ENCODE measurements around the gene COA1.
A peak's percentile ranks its signal among the peaks of the same experiment; 100 is the strongest.
"Not testable (repeated sequence)": the region's sequence is repeated elsewhere in the genome, so short reads cannot be mapped to it uniquely, and the experiment has no call there.

The COA1 gene, protein sequence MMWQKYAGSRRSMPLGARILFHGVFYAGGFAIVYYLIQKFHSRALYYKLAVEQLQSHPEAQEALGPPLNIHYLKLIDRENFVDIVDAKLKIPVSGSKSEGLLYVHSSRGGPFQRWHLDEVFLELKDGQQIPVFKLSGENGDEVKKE

DNA sequence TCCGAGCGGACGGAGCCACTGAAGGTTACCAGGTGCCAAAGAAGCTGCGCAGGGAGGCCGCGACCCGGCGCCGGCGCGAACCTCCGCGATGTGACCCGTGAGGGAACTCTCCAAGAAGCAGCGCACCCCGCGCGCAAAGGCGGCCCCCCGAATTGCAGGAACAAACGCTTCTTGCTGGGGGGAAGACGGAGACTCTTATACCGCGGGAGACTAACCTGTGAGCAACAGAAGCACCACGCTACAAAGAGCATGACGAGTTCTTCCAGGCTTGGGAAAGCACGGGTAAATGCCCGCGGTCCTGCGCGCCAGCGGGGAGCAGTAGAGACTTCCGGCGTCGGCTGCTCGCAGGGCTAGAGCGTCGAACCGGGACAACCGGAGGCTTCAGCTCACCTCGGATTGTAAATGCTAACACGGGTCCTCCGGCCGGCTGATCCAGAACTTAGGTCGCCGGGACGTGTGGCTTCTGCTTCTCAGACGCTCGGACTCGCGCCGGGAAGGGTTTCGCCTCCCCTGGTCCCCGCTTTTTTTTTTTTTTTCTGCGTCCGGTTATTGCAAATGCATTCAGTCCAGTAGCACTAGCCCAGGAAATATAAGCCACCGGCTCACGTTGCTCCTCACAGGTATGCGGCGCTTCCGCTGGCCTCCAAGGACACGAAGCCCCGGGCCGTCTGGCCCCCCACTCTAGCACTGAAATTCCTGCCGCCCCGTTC, at the start of gene COA1:
TSS of gene COA1 (minus strand) at position 310 of the 710 bp plus-strand sequence. CDS start 80,909 bp downstream, outside the sequence.
- peak; percentile 66 to 79 for DNase-seq (ENCODE audit: low read depth in 2 of 2)

DNA sequence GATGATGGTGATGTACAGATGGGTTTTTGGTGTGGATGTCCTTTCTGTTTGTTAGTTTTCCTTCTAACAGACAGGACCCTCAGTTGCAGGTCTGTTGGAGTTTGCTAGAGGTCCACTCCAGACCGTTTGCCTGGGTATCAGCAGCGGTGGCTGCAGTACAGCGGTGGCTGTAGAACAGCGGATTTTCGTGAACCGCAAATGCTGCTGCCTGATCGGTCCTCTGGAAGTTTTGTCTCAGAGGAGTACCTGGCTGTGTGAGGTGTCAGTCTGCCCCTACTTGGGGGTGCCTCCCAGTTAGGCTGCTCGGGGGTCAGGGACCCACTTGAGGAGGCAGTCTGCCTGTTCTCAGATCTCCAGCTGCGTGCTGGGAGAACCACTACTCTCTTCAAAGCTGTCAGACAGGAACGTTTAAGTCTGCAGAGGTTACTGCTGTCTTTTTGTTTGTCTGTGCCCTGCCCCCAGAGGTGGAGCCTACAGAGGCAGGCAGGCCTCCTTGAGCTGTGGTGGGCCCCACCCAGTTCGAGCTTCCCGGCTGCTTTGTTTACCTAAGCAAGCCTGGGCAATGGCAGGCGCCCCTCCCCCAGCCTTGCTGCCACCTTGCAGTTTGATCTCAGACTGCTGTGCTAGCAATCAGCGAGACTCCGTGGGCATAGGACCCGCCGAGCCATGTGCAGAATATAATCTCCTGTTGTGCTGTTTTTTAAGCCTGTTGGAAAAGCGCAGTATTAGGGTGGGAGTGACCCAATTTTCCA, 49.1 kb upstream of the COA1 start:
- DNase-seq (ENCODE audit: low read depth in 2 of 2) = not testable (repeated sequence)

DNA sequence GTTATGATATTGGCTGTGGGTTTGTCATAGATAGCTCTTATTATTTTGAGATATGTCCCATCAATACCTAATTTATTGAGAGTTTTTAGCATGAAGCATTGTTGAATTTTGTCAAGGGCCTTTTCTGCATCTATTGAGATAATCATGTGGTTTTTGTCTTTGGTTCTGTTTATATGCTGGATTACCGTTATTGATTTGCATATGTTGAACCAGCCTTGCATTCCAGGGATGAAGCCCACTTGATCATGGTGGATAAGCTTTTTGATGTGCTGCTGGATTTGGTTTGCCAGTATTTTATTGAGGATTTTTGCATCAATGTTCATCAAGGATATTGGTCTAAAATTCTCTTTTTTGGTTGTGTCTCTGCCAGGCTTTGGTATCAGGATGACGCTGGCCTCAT, 45.9 kb upstream of the COA1 start:
- not testable (repeated sequence) for DNase-seq (ENCODE audit: low read depth in 2 of 2)

DNA sequence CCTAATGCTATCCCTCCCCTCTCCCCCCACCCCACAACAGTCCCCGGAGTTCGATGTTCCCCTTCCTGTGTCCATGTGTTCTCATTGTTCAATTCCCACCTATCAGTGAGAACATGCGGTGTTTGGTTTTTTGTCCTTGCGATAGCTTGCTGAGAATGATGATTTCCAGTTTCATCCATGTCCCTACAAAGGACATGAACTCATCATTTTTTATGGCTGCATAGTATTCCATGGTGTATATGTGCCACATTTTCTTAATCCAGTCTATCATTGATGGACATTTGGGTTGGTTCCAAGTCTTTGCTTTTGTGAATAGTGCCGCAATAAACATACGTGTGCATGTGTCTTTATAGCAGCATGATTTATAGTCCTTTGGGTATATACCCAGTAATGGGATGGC, 43.9 kb upstream of the COA1 start:
- not testable (repeated sequence) for DNase-seq (ENCODE audit: low read depth in 2 of 2)

DNA sequence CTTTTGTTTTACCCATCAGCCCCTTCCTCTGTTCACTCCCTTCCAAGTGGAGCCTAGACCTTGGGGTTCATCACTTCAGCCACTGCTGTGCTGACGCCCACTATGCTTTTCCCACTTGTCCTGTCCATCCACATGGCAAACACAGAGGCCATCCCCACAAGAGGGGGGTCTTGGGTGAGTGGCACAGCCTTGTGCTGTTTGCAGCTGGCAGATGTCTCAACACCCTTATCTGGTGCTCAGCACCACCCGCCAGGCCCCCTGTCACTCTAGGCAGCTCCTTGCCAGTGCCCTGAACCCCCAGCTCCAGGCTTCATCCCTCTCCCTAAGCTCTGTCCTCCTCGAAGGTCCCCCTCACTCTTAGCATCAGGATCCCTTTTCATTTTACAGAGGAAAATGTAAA, 42.2 kb upstream of the COA1 start:
- no peak for DNase-seq (ENCODE audit: low read depth in 2 of 2)

DNA sequence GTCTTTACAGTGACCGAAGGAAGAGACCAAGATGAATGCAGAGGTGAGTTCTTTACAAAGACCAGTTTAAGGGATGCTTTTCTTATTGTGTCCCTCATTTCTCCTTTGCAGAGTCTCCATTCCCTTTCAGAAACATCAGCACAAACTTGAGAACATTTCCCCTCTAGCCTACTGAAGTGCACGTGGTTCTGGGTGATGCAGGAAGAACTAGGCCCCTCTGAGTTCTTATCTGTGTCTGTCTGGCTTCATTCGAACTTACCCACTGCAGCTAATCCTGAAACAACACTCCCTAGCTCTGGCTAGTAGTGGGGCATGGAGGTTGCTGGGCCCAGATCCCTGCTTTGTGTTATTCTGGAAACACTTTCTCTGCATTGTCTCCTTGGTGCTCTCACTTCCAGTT, 41.8 kb upstream of the COA1 start:
- DNase-seq (ENCODE audit: low read depth in 2 of 2) = no peak

DNA sequence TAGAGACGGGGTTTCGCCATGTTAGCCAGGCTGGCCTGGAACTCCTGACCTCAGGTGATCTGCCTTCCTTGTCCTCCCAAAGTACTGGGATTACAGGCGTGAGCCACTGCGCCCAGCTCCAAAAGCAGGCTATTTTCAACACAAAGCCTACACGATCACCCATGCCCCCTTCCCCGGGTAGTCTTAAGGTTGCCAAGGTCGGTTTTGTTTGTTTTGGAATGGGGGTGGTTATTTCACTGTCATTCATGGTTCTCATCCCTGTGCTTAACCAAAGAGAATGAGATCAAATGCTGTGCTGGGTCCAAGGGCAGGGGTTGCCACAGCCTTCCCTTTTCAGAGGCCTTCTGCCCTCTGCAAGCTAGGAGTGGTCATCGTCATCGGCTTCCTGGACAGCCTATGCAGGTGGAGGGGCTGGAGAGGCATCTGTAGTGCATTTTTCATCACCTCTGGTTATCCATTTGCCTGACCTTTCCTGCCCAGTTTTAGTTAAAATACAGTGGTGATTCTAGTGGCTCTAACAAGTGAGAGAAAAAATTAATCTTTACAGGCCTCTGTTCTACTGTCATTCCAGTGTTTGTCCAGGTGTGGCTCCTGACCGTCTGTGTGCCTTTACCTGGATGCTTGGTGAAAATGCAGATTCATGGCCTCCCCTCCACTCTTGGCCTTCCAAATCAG, 40.6 kb upstream of the COA1 start:
- no peak for DNase-seq (ENCODE audit: low read depth in 2 of 2)

DNA sequence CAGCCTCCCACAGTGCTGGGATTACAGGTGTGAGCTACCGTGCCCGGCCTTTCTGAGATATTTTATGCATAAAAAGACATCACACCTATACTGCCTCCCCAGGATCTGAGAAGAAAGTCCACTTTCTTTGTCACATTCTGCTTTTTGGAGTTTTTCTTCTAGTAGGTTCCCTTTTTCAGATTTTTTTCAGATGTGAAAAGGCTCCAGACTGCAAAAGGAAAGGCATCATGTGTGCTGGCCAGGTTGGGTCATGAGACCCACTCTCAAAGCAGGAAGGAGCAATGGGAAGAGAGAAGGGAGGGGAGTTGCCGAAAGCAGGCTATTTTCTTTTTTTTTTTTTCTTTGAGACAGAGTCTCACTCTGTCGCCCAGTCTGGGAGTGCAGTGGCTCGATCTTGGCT, 40.0 kb upstream of the COA1 start:
- DNase-seq (ENCODE audit: low read depth in 2 of 2) = no peak

DNA sequence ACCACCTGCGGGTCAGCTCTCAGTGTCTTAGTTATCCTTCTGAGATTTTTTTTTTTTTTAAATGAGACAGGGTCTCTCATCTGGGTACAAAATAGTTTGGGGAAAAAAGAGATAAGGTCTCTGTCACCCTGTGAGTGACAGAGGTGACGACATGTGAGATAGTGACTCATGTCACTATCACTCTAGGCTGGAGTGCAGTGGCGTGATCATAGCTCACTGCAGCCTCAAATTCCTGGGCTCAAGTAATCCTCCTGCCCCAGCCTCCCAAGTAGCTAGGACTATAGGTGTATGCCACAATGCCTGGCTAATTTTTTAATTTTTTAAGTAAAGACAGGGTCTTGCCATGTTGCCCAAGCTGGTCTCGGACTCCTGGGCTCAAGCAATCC, 39.6 kb upstream of the COA1 start:
- DNase-seq (ENCODE audit: low read depth in 2 of 2) = no peak

DNA sequence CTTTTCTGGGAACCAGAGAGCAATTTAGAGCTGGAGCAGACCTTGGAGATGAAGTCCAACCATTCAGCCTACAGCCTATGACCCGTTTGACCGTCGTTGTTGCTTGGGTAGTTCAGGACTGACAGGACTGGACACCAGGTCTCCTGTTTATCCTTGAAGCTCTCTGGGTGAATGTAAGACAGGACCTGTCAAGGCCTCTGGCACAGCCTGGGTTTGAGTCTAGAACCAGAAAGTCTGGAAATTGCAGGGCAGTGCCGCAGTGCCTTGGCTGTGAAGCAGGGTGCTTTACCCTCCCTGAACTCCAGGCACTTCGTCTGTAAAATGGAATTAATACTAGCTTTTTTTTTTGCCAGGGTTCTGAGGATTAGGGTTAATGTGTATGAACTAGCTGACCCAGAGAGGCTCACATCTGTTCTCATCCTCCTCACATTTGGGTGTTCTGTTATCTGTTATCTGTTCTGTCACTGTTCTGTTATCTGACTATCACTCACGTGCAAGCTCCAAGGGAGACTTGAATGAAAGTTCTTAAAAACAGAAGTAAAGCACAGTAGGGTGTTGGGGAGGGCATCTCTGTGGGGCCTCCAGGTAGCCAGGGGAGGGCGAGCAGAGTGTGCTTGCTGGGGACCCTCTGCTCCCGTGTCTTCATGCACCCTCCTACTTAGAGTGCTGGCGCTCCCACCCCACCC, 39.0 kb upstream of the COA1 start:
- no peak for DNase-seq (ENCODE audit: low read depth in 2 of 2)

DNA sequence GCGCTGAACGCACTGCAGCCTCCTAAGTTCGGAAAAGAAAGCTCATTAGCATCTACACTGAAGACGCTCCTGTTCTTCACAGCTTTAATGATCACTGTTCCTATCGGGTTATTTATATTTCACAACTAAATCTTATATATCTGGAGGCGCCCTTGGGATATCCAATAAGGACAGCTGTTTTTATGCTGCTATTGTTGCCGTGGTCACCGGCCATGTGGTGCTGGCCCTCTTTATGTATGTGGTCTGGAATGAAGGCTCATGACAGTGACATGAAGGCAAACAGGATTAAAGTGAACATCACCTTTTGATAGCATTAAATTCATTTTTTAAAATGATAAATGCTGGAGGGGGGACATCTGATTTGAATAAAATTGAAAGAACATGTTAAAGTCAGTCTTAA, 38.0 kb upstream of the COA1 start:
- no peak for DNase-seq (ENCODE audit: low read depth in 2 of 2)

DNA sequence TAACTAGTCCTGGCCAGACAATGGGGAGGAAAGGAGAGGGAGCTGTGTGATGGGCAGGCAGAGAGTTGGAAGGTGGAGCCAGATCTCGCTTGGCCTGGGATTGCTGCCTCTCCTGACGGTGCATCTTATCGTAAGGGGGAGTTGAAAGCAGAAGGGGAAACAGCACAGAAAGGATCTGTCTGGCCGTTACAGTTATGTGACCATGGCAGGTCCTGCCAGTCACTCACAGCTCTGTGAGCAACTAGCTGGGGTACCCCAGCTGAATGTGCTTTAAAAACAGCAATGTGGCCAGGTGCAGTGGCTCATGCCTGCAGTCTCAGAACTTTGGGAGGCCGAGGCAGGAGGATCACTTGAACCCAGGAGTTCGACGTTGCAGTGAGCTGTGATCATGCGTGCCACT, 37.2 kb upstream of the COA1 start:
- DNase-seq (ENCODE audit: low read depth in 2 of 2) = no peak

DNA sequence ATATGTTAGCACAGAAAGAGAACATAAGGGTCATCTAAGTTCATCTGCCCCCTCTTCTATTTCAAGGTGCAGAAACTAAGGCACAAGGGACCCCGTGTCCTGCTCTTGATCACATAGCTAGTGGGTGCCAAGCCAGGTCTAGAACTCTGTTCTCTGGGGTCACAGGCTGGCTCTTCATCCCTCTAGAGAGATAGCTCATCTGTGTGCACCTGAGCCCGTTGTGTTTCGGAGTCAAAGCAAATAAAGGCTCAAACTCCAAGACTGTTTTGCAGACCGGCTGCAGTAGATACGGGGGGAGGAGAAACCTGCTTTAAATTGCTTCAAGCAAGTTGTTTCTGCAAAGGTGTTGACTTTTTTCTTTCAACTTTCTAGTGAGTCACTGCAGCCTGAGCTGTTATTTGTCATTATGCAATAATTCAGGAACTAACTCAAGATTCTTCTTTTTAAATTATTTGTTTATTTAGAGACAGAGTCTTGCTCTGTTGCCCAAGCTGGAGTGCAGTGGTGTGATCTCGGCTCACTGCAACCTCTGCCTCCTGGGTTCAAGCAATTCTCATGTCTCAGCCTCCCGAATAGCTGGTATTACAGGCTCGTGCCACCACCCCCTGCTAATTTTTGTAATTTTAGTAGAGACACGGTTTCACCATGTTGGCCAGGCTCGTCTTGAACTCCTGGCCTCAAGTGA, 35.6 kb upstream of the COA1 start:
- no peak for DNase-seq (ENCODE audit: low read depth in 2 of 2)

DNA sequence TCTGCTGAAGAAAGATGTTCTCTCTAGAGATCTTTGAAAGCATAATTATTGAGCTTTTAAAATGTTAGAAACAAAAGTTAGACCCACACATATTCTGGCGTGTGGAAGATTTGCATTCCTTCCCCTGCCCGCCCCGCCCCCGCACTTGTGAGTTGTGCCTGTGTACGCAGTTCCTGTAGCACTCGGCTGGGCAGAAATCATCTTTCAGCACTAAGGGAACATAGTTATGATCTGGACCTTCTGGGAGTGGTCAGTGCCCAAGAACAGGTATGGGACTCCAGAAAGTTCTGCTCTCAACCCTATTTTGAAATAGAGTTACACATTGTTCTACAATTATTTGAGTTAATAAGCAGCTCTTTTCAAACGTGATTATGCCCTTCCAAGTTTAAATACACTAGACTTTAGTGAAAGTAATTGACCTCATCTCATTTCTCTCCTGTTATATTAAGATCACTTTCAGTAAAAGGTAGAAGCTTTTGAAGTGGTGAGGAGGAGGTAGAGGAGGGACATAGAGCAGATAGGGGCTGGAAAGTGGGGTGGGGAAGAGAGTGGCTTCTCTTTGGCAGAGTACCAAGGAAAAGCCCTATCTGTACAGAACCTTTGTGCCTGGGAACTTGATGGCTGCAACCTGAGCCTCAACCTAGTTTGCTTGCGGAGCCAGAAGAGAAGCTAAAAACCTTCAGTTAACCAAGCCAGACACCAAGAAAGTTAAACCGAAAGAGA, 34.9 kb upstream of the COA1 start:
- DNase-seq (ENCODE audit: low read depth in 2 of 2) = peak; percentile 47 to 52

DNA sequence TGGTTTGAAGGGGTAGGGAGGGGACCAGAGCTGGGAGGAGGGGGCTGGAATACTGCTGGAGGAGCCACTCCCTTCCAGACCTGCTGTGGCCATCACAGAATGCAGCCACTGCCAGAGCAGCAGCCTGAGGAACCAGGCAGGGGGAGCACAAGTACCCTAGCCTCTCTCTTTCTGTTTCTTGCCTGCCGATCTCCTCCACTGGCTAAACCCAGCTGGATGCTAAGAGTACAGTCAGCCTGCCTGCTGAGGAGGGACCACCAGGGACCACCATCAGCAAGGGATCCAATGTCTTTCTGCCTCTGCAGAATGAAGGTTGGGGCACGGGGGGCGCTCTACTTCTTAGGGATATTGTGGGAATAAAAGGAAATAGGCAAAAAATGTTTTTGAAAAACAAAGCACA, 33.9 kb upstream of the COA1 start:
- DNase-seq (ENCODE audit: low read depth in 2 of 2) = no peak

DNA sequence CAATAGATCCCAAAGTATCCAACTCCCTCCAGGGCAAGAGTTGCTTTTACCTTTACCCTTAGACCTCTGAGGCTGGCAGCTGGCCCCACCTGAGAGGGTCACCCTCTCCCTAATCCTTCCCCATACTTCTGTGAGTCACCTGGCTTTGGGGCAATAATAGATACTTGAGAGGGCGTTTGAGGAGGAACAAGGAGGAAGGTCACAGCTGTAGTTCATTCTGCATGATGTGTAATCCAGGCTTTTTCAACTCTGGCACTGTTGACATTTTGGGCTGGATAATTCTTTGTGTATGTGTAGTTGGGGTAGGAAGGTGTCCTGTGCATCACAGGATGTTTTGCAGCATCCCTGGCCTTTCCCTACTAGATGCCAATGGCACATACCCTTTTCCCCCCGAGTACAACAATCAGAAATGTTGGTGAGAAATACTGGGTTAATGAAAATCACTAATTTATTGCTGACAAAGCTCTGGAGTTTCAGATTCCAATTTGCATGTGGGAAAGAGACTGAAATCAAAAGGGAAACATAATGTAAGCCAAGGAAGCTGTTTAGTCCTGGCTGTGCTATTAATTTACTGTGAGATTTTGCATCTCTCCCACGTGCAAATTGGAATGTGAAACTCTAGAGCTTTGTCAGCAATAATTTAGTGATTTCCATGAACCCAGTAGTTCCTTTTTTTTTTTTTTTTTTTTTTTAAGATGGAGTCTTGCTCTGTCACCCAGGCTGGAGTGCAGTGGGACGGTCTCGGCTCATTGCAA, 32.8 kb upstream of the COA1 start:
- DNase-seq (ENCODE audit: low read depth in 2 of 2) = no peak

DNA sequence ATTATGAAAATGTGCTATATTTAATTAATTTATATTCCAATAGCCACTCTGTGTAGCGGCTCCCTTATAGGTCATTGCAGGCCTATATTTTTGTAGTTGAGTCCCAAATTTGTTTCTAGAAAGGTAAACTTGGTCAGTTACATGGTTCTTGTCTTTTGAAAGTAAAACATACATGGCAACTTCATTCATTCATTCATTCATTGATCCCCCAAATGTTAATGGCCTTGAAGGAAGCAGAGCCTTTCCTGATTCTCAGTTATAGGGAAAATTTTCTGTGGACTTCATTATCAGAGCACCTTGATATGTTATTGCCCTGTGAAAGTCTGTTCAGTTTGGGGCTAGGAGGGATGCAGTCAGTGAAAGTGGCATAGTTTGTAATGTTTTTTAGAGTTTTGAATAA, 32.1 kb upstream of the COA1 start:
- no peak for DNase-seq (ENCODE audit: low read depth in 2 of 2)

DNA sequence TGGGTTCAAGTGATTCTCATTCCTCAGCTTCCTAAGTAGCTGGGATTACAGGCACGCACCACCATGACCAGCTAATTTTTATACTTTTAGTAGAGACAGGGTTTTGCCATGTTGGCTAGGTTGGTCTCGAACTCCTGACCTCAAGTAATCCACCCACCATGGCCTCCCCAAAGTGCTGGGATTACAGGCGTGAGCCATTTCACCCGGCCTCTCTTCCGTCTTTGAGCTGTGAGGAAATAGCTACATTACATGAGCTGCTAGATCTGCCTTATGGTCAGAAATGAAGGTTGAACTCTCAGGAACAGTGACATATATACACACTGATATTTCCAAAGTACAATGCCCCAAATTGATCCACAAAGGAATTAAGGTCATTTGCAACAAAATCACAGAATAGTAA, 31.5 kb upstream of the COA1 start:
- no peak for DNase-seq (ENCODE audit: low read depth in 2 of 2)

DNA sequence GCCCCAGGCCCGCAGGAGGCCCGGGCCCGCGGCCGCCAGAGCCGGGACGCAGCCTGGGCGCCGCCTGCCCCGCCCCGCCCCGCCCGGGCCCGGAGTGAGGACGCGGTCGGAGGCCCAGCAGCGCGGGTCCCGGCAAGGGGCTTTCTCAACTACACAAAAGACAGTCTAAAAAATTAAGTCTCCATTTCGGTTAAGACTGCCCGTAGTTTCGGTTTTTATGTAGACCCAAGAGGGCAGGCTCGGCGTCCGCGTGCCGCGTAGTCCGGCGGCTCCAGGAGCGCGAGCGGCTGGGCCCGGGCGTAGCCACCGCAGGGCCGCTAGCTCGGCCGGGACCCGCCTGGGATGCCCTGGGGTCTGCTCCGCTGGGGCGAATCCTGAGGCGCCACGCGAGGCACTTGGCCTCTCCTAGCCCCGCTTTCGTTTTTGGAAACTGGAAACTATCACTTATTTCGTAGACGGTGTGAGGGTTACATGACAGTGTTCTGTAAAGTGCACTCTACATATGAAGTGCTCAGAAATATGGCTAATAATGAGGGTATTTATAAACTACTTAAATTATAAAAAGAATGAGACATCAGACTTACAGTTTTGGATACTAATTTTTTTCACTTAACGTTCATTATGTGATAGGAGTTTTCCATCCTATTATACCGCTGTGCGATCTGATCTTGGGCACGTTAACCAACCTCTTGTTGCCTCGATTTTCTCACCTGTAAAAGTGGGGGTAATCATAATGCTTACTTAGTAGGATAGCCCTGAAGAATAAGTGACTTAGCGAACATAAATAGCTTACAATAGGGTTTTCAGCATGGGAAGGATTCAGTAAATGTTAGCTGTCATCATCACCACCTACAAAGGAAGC, 29.7 kb upstream of the COA1 start:
- peak; percentile 20 to 28 for DNase-seq (ENCODE audit: low read depth in 2 of 2)
